Measurements from ENCODE around the gene ZNHIT1.

Gene ZNHIT1

GRCh38 chr7:101175664-101176063 is 42.3 kb upstream of the ZNHIT1 start:
- Histone ChIP-seq H3K4me1 (peaks cover 5% of the 10 kb centered on the region), H3K9me3 (no peaks in the 10 kb centered on the region), H3K4me3 (ENCODE audit: low read depth, low read length) (no peak overlapping the region), H3K36me3 (no peaks in the 10 kb centered on the region), H3K27me3 (peaks cover 40% of the 10 kb centered on the region)
- no peak for DNase-seq
- TF ChIP-seq, protein P1, sequence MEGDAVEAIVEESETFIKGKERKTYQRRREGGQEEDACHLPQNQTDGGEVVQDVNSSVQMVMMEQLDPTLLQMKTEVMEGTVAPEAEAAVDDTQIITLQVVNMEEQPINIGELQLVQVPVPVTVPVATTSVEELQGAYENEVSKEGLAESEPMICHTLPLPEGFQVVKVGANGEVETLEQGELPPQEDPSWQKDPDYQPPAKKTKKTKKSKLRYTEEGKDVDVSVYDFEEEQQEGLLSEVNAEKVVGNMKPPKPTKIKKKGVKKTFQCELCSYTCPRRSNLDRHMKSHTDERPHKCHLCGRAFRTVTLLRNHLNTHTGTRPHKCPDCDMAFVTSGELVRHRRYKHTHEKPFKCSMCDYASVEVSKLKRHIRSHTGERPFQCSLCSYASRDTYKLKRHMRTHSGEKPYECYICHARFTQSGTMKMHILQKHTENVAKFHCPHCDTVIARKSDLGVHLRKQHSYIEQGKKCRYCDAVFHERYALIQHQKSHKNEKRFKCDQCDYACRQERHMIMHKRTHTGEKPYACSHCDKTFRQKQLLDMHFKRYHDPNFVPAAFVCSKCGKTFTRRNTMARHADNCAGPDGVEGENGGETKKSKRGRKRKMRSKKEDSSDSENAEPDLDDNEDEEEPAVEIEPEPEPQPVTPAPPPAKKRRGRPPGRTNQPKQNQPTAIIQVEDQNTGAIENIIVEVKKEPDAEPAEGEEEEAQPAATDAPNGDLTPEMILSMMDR (IDR thresholded peaks at IDR 0.05; ENCODE audit: low read depth, low read length), result no peak

DNA sequence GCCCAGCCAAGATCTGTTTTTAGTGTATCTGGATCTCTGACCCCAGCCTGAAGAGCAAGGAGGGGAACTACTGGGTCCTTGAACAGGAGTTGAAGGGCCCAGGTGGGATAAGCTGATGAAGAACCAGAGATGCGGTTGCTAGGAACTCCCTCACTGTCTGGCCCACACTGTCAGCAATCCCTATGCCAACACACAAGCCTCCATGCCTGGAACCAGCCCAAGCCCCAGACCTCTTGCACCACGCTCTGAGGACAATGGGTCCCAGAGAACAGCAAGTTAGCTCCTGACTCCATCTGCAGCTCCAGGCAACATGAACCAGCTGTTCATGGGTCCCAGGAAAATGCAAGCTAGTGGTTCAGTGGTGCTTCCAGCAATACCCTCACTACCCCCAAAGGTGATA is 40.3 kb upstream of the ZNHIT1 start:
- Histone ChIP-seq H3K4me1 (peaks cover 8% of the 10 kb centered on the region), H3K4me3 (ENCODE audit: low read depth, low read length) (no peak overlapping the region), H3K9me3 (no peaks in the 10 kb centered on the region), H3K36me3 (no peaks in the 10 kb centered on the region), H3K27me3 (peaks cover 24% of the 10 kb centered on the region)
- TF ChIP-seq, protein P1 (IDR thresholded peaks at IDR 0.05; ENCODE audit: low read depth, low read length), result no peak
- no peak for DNase-seq

GRCh38 chr7:101179117-101179516 is 38.8 kb upstream of the ZNHIT1 start:
- TF ChIP-seq, protein P1 (IDR thresholded peaks at IDR 0.05; ENCODE audit: low read depth, low read length), result no peak
- peak overlapping the region; percentile 33 for H3K4me3 ChIP-seq (ENCODE audit: low read depth, low read length)

DNA sequence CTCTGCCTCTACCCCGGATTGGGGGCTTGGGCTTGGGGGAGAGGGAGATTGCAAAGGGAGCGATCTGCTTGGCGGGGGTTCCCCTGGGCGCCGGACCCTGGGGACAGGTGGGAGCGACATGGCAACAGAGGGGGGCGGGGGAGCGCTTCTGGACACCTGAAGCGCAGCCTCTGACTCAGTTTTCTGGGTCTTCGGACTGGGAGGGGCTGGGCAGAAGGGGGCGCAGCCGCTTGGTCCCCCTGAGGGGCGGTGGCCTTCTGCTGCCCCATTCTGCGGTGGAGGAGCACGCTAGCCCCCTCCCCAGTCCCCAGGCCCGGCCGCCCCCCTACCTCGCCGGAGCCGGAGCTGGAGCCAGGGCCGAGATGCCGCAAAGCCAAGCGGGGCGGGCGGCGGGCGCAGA is 38.3 kb upstream of the ZNHIT1 start:
- no peak for DNase-seq
- TF ChIP-seq, protein P1 (IDR thresholded peaks at IDR 0.05; ENCODE audit: low read depth, low read length), result no peak
- no peaks in the 10 kb centered on the region for H3K36me3 ChIP-seq
- peaks cover 15% of the 10 kb centered on the region for H3K27me3 ChIP-seq
- H3K9me3 ChIP-seq, result no peaks in the 10 kb centered on the region
- peaks cover 8% of the 10 kb centered on the region for H3K4me1 ChIP-seq
- peak overlapping the region; percentile 33 for H3K4me3 ChIP-seq (ENCODE audit: low read depth, low read length)

More at GRCh38 chr7:101179117-101179516, 38.8 kb upstream of the ZNHIT1 start:
- peaks cover 8% of the 10 kb centered on the region for H3K4me1 ChIP-seq
- H3K27me3 ChIP-seq, result peaks cover 15% of the 10 kb centered on the region
- H3K36me3 ChIP-seq, result no peaks in the 10 kb centered on the region
- no peaks in the 10 kb centered on the region for H3K9me3 ChIP-seq
- peak; percentile 33 for DNase-seq

DNA sequence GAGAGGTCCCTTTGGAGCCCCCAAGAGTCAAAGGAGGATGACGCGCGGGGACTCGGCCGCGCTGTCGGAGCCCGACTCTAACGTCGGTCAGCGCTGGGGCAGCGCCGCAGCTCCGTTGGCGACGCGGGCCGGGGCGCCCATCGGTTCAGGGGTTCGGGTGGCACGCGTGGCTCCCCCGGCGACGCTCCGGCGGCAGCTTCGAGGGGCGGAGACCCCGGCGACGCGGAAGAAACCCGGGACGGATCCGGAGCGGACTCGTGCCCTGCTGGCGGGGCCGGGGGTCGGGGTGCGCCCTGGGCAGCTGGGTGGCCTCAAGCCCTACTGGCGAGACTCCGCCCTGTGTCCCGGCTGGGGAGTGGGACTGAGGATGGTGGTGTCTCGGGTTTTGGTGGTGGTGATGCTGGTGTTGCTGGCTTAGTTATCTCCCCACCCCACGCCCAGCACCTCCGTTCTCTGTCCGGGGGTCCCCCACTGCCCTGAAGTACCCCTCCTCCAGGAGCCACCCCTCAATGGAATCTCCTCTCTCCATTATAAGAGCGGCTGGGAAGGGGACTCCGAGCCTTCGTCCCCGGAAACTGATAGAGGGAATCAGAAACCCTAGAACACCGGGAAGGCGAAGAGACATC is 37.7 kb upstream of the ZNHIT1 start, which contains the start of gene NAT16:
Gene NAT16 (minus strand): TSS at position 164 of the 626 bp plus-strand sequence. CDS start 5,486 bp downstream, outside the sequence.
- Histone ChIP-seq H3K4me1 (peaks cover 8% of the 10 kb centered on the region), H3K4me3 (ENCODE audit: low read depth, low read length) (peak within 1 kb of the TSS; percentile 33), H3K36me3 (no peaks in the 10 kb centered on the region), H3K9me3 (no peaks in the 10 kb centered on the region), H3K27me3 (peaks cover 15% of the 10 kb centered on the region)
- no peak for DNase-seq
- TF ChIP-seq, protein P1 (IDR thresholded peaks at IDR 0.05; ENCODE audit: low read depth, low read length), result no peak

- Histone ChIP-seq H3K27me3 (peaks cover 6% of the 10 kb centered on the region), H3K4me1 (peaks cover 3% of the 10 kb centered on the region; the same call in 1 of the 2 replicates), H3K4me3 (ENCODE audit: low read depth, low read length) (no peak overlapping the region), H3K9me3 (no peaks in the 10 kb centered on the region), H3K36me3 (no peaks in the 10 kb centered on the region)
- no peak for DNase-seq
- TF ChIP-seq, protein P1 (IDR thresholded peaks at IDR 0.05; ENCODE audit: low read depth, low read length), result no peak
These were observed 32.6 kb upstream of the ZNHIT1 start for GRCh38 chr7:101185258-101185839.
